H1 (cell line): ENCODE results near the gene MYO3A. TPM values are rescaled to one million over a fixed set of nuclear protein-coding genes. Genes with fewer than 3 reads are reported as not detected.

Source experiments
- CTCF ChIA-PET: fragments of 300-600 bp; sonication (Branson Sonifier 250); formaldehyde crosslinking; loops from one replicate; lab custom pipeline; 2021; ENCODE audit not compliant: partially characterized antibody; lab: Charles Lee
- POLR2A ChIA-PET: fragments of 300-600 bp; sonication (Branson Sonifier 250); formaldehyde crosslinking; loops from one replicate; lab custom pipeline; 2021; ENCODE audit warnings: inconsistent platforms; ENCODE audit not compliant: partially characterized antibody; lab: Charles Lee
- DNase-seq, 2 experiments: peaks; one replicate each; pipeline versions ENCODE4 v3.0.0 to v3.0.0-alpha.2; 2010 to 2022; ENCODE audit warnings: low spot score in 2 of 2, low read depth in 1 of 2, mixed read lengths in 1 of 2
- FAIRE-seq: peaks from 2 replicates; lab custom pipeline; 2011; peaks lifted over from hg19 to GRCh38; lab: Jason Lieb, UNC
- H2AFZ ChIP-seq: 2 replicates; pipeline ENCODE4 v1.8.1; 2012; ENCODE audit warnings: low read length, inconsistent platforms
- H2AK5ac ChIP-seq: 2 replicates; pipeline ENCODE4 v1.6.1; 2013; ENCODE audit warnings: low read depth, low read length
- H2BK120ac ChIP-seq: replicated peaks from 2 replicates; pipeline ENCODE3; 2013; ENCODE audit warnings: low read depth, low read length, inconsistent platforms
- H2BK12ac ChIP-seq: 2 replicates; pipeline ENCODE4 v1.6.1; 2013; ENCODE audit warnings: low read depth, low read length
- H2BK15ac ChIP-seq: 2 replicates; pipeline ENCODE4 v1.6.1; 2013; ENCODE audit warnings: low read length
- H2BK20ac ChIP-seq: 2 replicates; pipeline ENCODE4 v1.6.1; 2013; ENCODE audit warnings: low read length
- H2BK5ac ChIP-seq: 2 replicates; pipeline ENCODE4 v1.6.1; 2013; ENCODE audit warnings: low read depth, low read length
- H3K14ac ChIP-seq: 2 replicates; pipeline ENCODE4 v1.6.1; 2013; ENCODE audit warnings: inconsistent platforms; ENCODE audit not compliant: insufficient read length
- H3K18ac ChIP-seq: 2 replicates; pipeline ENCODE4 v1.6.1; 2013; ENCODE audit warnings: low read length; ENCODE audit errors: extremely low read depth
- H3K23ac ChIP-seq: 2 replicates; pipeline ENCODE4 v1.6.1; 2013; ENCODE audit warnings: inconsistent platforms; ENCODE audit not compliant: insufficient read length
- H3K23me2 ChIP-seq: 2 replicates; pipeline ENCODE4 v1.6.1; 2013; ENCODE audit warnings: low read depth, low read length
- H3K27ac ChIP-seq: 2 replicates; pipeline ENCODE4 v1.6.1; 2011; ENCODE audit warnings: low read depth, low read length, inconsistent platforms
- H3K27me3 ChIP-seq, 4 experiments: replicated peaks in 1 of 4; 1 replicate in 1 of 4; 2 replicates in 3 of 4; pipeline versions ENCODE4 v1.6.1 to v1.8.1; 2011 to 2013; ENCODE audit warnings: low read length in 3 of 4, mild to moderate bottlenecking in 3 of 4, inconsistent platforms in 2 of 4, mixed read lengths in 2 of 4, moderate library complexity in 1 of 4; ENCODE audit not compliant: control insufficient read depth in 3 of 4, insufficient read depth in 3 of 4; ENCODE audit errors: extremely low read depth in 1 of 4
- H3K36me3 ChIP-seq, 4 experiments: 2 replicates each; pipeline versions ENCODE4 v1.6.1 to v1.8.1; 2011 to 2013; ENCODE audit warnings: mild to moderate bottlenecking in 4 of 4, low read length in 3 of 4, moderate library complexity in 2 of 4, control low read depth in 1 of 4, inconsistent platforms in 1 of 4; ENCODE audit not compliant: insufficient read depth in 4 of 4, control insufficient read depth in 2 of 4
- H3K4ac ChIP-seq: replicated peaks from 2 replicates; pipeline ENCODE3; 2013; ENCODE audit warnings: low read length, low read depth, mixed read lengths, inconsistent platforms; ENCODE audit not compliant: insufficient read length
- H3K4me1 ChIP-seq, 4 experiments: replicated peaks in 1 of 4; 1 replicate in 1 of 4; 2 replicates in 3 of 4; pipeline versions ENCODE4 v1.6.1 to v1.8.1; 2011 to 2013; ENCODE audit warnings: low read length in 3 of 4, inconsistent platforms in 2 of 4, mixed read lengths in 1 of 4; ENCODE audit not compliant: insufficient read depth in 4 of 4, control insufficient read depth in 3 of 4
- H3K4me2 ChIP-seq, 2 experiments: 2 replicates each; pipeline versions ENCODE4 v1.6.1 to v1.8.1; 2011 to 2013; ENCODE audit warnings: low read depth in 2 of 2, low read length in 2 of 2, control low read depth in 1 of 2, inconsistent platforms in 1 of 2, mild to moderate bottlenecking in 1 of 2; ENCODE audit not compliant: insufficient read depth in 1 of 2
- H3K4me3 ChIP-seq, 4 experiments: fragments of 200-600, 300-600 bp in 1 of 4; sonication (generic), shearing (Covaris generic), sonication (Bioruptor Twin) in 1 of 4; 2 replicates each; pipeline versions ENCODE4 v1.5.1 to v1.8.1; 2011 to 2016; ENCODE audit warnings: low read length in 4 of 4, low read depth in 3 of 4, control low read depth in 2 of 4, inconsistent platforms in 2 of 4, mild to moderate bottlenecking in 2 of 4, mixed read lengths in 1 of 4, moderate library complexity in 1 of 4; ENCODE audit not compliant: insufficient read depth in 2 of 4; ENCODE audit errors: extremely low read depth in 1 of 4
- H3K56ac ChIP-seq: replicated peaks from 2 replicates; pipeline ENCODE3; 2013; ENCODE audit warnings: low read depth, mild to moderate bottlenecking, mixed read lengths, low read length, inconsistent platforms; ENCODE audit not compliant: insufficient read length
- H3K79me1 ChIP-seq: 2 replicates; pipeline ENCODE4 v1.6.1; 2013; ENCODE audit warnings: low read depth, low read length, control low read depth
- H3K79me2 ChIP-seq, 2 experiments: 2 replicates each; pipeline versions ENCODE4 v1.6.1 to v1.8.1; 2012 to 2013; ENCODE audit warnings: low read length in 2 of 2, mild to moderate bottlenecking in 2 of 2, inconsistent platforms in 1 of 2; ENCODE audit not compliant: insufficient read depth in 2 of 2, control insufficient read depth in 1 of 2
- H3K9ac ChIP-seq, 4 experiments: replicated peaks in 1 of 4; 1 replicate in 1 of 4; 2 replicates in 3 of 4; pipeline versions ENCODE4 v1.6.1 to v1.8.1; 2011 to 2013; ENCODE audit warnings: low read depth in 3 of 4, low read length in 3 of 4, control low read depth in 2 of 4, mild to moderate bottlenecking in 2 of 4, moderate library complexity in 2 of 4, inconsistent platforms in 1 of 4; ENCODE audit errors: extremely low read depth in 1 of 4
- H3K9me3 ChIP-seq, 2 experiments: 2 replicates each; pipeline versions ENCODE4 v1.6.1 to v1.8.1; 2012 to 2013; ENCODE audit warnings: mild to moderate bottlenecking in 2 of 2, moderate library complexity in 2 of 2, control low read depth in 1 of 2, inconsistent platforms in 1 of 2, low read depth in 1 of 2, low read length in 1 of 2, mixed read lengths in 1 of 2; ENCODE audit not compliant: insufficient read depth in 2 of 2
- H4K20me1 ChIP-seq, 2 experiments: replicated peaks in 1 of 2; 2 replicates each; pipeline versions ENCODE3 to v1.8.1; 2011 to 2013; ENCODE audit warnings: inconsistent platforms in 2 of 2, low read length in 2 of 2, mild to moderate bottlenecking in 1 of 2; ENCODE audit not compliant: insufficient read depth in 2 of 2, control insufficient read depth in 1 of 2
- H4K5ac ChIP-seq: 2 replicates; pipeline ENCODE4 v1.6.1; 2013; ENCODE audit warnings: low read length, low read depth, mixed read lengths, inconsistent platforms; ENCODE audit not compliant: insufficient read length
- H4K8ac ChIP-seq: 2 replicates; pipeline ENCODE4 v1.8.0; 2013; ENCODE audit warnings: mild to moderate bottlenecking, moderate library complexity, low read length, inconsistent platforms; ENCODE audit not compliant: insufficient read depth; ENCODE audit errors: extremely low read depth
- H4K91ac ChIP-seq: replicated peaks from 2 replicates; pipeline ENCODE3; 2013; ENCODE audit warnings: low read length, mixed read lengths, inconsistent platforms; ENCODE audit not compliant: insufficient read length
- POLR2AphosphoS5 ChIP-seq: IDR thresholded peaks from 2 replicates; pipeline ENCODE4 v1.6.1; 2011; ENCODE audit warnings: low read depth, low read length
- RAD21 ChIP-seq, 2 experiments: IDR thresholded peaks in 1 of 2; conservative IDR thresholded peaks in 1 of 2; 2 replicates each; pipeline ENCODE4 v1.6.1; 2011; ENCODE audit warnings: low read depth in 2 of 2, low read length in 2 of 2, improper control_type of control experiment in 1 of 2, inconsistent platforms in 1 of 2, mild to moderate bottlenecking in 1 of 2, moderate library complexity in 1 of 2
- WGBS, 2 experiments: shearing (Covaris generic) in 1 of 2; methylation state at CpG; one replicate each; pipeline versions ENCODE4 v1.1.6 to v1.1.7; 2013 to 2015; ENCODE audit warnings: low lambda C conversion rate in 2 of 2, mixed read lengths in 2 of 2, inconsistent platforms in 1 of 2, low coverage in 1 of 2, missing lambda C conversion rate in 1 of 2; ENCODE audit not compliant: insufficient replicate concordance in 2 of 2, insufficient coverage in 1 of 2, insufficient read length in 1 of 2; ENCODE audit errors: extremely low coverage in 1 of 2, missing lambda C conversion rate in 1 of 2; 5-methylcytosine and 5-hydroxymethylcytosine counted together
- polyA plus RNA-seq, 7 experiments: library from polyadenylated mRNA; depleted of rRNA in 3 of 7; stranded (reverse) in 5 of 7; unstranded in 2 of 7; fragments of >200 nt in 5 of 7; fragments of 200-250 nt in 2 of 7; gene quantifications; 1 replicate in 5 of 7; 2 replicates in 1 of 7; 4 replicates in 1 of 7; pipeline versions ENCODE4 v1.2.1 to v1.2.3, GENCODE V29; 2011 to 2013; ENCODE audit warnings: missing spikeins in 2 of 7, mixed read lengths in 2 of 7
- total RNA-seq: library from RNA; stranded (reverse); fragmentation: NEBNext Ultra II Directional; extraction: Animal tissue kit (Norgen Biotek cat#: 25700); gene quantifications from 2 replicates; pipeline ENCODE4 v1.2.1, GENCODE V29; 2021
- TF ChIP-seq, protein P1 (sequence below), 3 experiments: IDR thresholded peaks; 1 replicate in 2 of 3; 2 replicates in 1 of 3; pipeline versions ENCODE4 v1.5.1 to v1.6.1; 2011; ENCODE audit warnings: low read length in 3 of 3, mild to moderate bottlenecking in 3 of 3, inconsistent platforms in 2 of 3, low read depth in 1 of 3, moderate library complexity in 1 of 3; ENCODE audit not compliant: insufficient read depth in 1 of 3; ENCODE audit errors: control extremely low read depth in 1 of 3

Gene MYO3A
- total and polyA plus RNA-seq, 2 of the 8 experiments (the other 6 are each of a cell fraction or from before 2014, with no cell fraction given), result 3.9 to 5.3 TPM

- H3K79me2 ChIP-seq, result no peaks in the 10 kb centered on the region
- no peaks in the 10 kb centered on the region for H3K79me1 ChIP-seq
- peak; percentile 20 to 27; a peak in 3 of 4 replicates for TF ChIP-seq RAD21 (IDR thresholded peaks at IDR 0.05 in 1 of 2, conservative IDR thresholded peaks at IDR 0.05 in 1 of 2; ENCODE audit: low read depth in 2 of 2, low read length in 2 of 2)
- TF ChIP-seq, protein P1, sequence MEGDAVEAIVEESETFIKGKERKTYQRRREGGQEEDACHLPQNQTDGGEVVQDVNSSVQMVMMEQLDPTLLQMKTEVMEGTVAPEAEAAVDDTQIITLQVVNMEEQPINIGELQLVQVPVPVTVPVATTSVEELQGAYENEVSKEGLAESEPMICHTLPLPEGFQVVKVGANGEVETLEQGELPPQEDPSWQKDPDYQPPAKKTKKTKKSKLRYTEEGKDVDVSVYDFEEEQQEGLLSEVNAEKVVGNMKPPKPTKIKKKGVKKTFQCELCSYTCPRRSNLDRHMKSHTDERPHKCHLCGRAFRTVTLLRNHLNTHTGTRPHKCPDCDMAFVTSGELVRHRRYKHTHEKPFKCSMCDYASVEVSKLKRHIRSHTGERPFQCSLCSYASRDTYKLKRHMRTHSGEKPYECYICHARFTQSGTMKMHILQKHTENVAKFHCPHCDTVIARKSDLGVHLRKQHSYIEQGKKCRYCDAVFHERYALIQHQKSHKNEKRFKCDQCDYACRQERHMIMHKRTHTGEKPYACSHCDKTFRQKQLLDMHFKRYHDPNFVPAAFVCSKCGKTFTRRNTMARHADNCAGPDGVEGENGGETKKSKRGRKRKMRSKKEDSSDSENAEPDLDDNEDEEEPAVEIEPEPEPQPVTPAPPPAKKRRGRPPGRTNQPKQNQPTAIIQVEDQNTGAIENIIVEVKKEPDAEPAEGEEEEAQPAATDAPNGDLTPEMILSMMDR (IDR thresholded peaks at IDR 0.05; ENCODE audit: control extremely low read depth in 1 of 3, insufficient read depth in 1 of 3, low read depth in 1 of 3, low read length in 3 of 3), result peak in 1 of 3 experiments; percentile 28; a peak in 1 of 4 replicates
- no peak for TF ChIP-seq POLR2AphosphoS5
- no peak overlapping the region for H3K18ac ChIP-seq
- no peak overlapping the region for H2BK12ac ChIP-seq
- H3K23ac ChIP-seq, result no peak overlapping the region
- no peak for FAIRE-seq
- no peaks in the 10 kb centered on the region for H3K36me3 ChIP-seq
- no peak overlapping the region for H4K5ac ChIP-seq
- H3K4me1 ChIP-seq, result 0 out of 7 replicates have a peak, but pooled peaks cover 0 to 2% (median 0%) of the 10 kb centered on the region in 4 experiments
- H3K27me3 ChIP-seq, result no peaks in the 10 kb centered on the region
- H2AFZ ChIP-seq, result no peak overlapping the region
- no peak overlapping the region for H2BK120ac ChIP-seq
- H3K4ac ChIP-seq, result no peak overlapping the region
- H2BK5ac ChIP-seq, result no peak overlapping the region
- no peak overlapping the region for H3K4me2 ChIP-seq
- 83% methylated on average over 5 of the region's 5 CpGs; no CpG with 5 or more reads in 1 of the 2 experiments for WGBS, 2 experiments
- H3K9me3 ChIP-seq, result no peaks in the 10 kb centered on the region
- no peak overlapping the region for H4K91ac ChIP-seq
- H3K23me2 ChIP-seq, result no peaks in the 10 kb centered on the region
- no peak overlapping the region for H3K4me3 ChIP-seq
- no peaks in the 10 kb centered on the region for H4K20me1 ChIP-seq
- no peak overlapping the region for H2BK20ac ChIP-seq
- H2AK5ac ChIP-seq, result no peak overlapping the region
- no peak overlapping the region for H2BK15ac ChIP-seq
- ChIA-PET CTCF (no interaction called here), POLR2A (no interaction called here)
- H4K8ac ChIP-seq, result no peak overlapping the region
- no peak overlapping the region for H3K56ac ChIP-seq
- H3K9ac ChIP-seq, result no peak overlapping the region
- no peak overlapping the region for H3K14ac ChIP-seq
- no peak for DNase-seq
- no peak overlapping the region for H3K27ac ChIP-seq
These were observed 45.4 kb upstream of the MYO3A start for GRCh38 chr10:25888627-25889026.
